Measurements from ENCODE around the gene MEIOSIN.

The MEIOSIN gene

DNA sequence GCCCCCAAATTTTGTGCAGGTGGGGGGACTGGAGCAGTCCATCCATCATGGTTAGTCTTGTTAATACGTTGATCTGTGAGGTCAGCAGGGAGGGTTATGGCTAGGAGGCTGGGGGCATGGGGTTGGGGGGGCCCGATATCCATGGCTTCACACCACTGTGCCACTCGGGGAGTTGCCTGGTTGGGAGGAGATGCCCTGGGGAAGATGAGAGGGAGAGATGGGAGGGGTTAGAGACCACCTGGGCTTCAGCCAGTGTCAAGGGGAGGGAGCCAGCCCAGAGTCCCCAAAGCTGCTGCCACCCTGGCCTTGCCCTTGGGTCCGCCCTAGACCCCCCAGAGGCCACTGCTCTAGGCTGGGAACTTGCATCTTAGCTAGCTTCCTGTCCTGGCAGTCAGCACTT lies 50.9 kb downstream of the MEIOSIN start:
- Histone ChIP-seq H3K36me3 (ENCODE audit: control insufficient read depth in 1 of 2, insufficient read depth in 2 of 2, low read length in 2 of 2) (peaks cover 3 to 29% of the 10 kb centered on the region in 2 donors), H3K27me3 (ENCODE audit: low read depth, low read length) (no peaks in the 10 kb centered on the region), H3K9me3 (ENCODE audit: control insufficient read depth in 1 of 2, low read length in 2 of 2) (no peaks in the 10 kb centered on the region), H3K27ac (ENCODE audit: low read length) (peak overlapping the region; percentile 83), H3K4me3 (ENCODE audit: low read depth in 1 of 2, low read length in 2 of 2) (peak overlapping the region in 1 of 2 donors; percentile 81), H3K4me1 (ENCODE audit: control insufficient read depth in 1 of 2, insufficient read depth in 2 of 2, low read length in 2 of 2) (peaks cover 8 to 35% of the 10 kb centered on the region in 2 donors)

DNA sequence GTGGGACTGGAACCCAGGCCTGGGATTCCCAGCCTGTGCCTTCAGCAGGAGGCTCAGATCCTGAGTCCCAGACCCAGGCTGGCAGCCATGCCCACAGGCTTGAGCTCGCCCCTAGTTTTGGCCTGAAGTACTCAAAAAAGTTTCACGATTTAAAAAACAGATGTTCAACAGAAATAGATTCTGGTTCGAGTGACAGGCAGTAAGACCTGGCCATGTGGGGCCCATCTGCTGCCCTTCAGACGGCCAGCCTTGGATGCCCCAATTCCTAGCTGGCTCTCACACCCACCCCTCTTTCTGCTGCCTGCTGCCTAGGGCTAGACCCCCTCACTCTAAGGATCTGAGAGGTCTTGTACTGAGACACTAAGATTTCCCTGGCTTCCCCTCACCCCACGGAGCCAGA lies 51.9 kb downstream of the MEIOSIN start:
- Histone ChIP-seq H3K27ac (ENCODE audit: low read length) (peak overlapping the region; percentile 69), H3K4me1 (ENCODE audit: control insufficient read depth in 1 of 2, insufficient read depth in 2 of 2, low read length in 2 of 2) (peaks cover 3 to 28% of the 10 kb centered on the region in 2 donors), H3K36me3 (ENCODE audit: control insufficient read depth in 1 of 2, insufficient read depth in 2 of 2, low read length in 2 of 2) (peaks cover 8 to 34% of the 10 kb centered on the region in 2 donors), H3K27me3 (ENCODE audit: low read depth, low read length) (no peaks in the 10 kb centered on the region), H3K9me3 (ENCODE audit: control insufficient read depth in 1 of 2, low read length in 2 of 2) (no peaks in the 10 kb centered on the region), H3K4me3 (ENCODE audit: low read depth in 1 of 2, low read length in 2 of 2) (no peak overlapping the region)

DNA sequence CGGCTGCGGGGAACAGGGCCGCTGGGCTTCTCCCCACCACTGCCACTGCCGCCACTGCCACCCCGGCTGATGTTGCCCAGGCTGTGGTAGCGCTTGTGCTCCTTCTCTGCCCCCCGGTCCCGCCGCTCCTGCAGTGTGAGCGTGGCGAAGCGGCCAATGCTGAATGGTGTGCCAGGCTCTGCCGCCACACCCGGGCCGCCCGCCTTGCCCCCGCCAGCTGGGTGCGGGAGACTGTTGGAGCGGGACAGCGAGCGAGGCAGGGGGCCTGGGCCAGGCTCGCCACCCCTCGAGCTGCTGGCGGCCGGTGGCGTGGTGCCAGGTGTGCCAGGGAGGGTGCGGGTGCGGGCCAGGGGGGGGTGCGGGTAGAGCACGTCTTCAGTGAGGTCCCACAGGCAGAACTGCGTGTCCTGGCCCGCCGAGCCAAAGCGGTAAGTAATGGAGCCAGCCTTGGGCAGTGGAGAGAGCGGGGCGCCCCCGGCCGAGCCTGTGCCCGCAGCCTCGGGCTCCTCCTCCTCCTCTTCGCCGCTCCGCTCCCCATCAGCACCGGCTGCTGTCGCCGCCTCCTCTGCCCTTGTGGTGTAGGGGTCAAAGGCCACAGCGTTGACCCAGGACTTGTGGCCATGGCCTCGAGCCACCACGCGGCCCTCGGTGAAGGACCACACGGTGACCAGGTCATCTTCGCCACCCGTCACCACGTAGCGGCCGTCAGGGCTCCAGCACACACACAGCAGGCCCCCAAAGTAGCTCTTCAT lies 52.7 kb downstream of the MEIOSIN start:
- no peaks in the 10 kb centered on the region for H3K9me3 ChIP-seq (ENCODE audit: control insufficient read depth in 1 of 2, low read length in 2 of 2)
- no peaks in the 10 kb centered on the region for H3K27me3 ChIP-seq (ENCODE audit: low read depth, low read length)
- H3K27ac ChIP-seq (ENCODE audit: low read length) = no peak overlapping the region
- H3K4me1 ChIP-seq (ENCODE audit: control insufficient read depth in 1 of 2, insufficient read depth in 2 of 2, low read length in 2 of 2) = peaks cover 0 to 24% of the 10 kb centered on the region in 2 donors
- no peak overlapping the region for H3K4me3 ChIP-seq (ENCODE audit: low read depth in 1 of 2, low read length in 2 of 2)
- H3K36me3 ChIP-seq (ENCODE audit: control insufficient read depth in 1 of 2, insufficient read depth in 2 of 2, low read length in 2 of 2) = peaks cover 8 to 38% of the 10 kb centered on the region in 2 donors

- peaks cover 0 to 24% of the 10 kb centered on the region in 2 donors for H3K4me1 ChIP-seq (ENCODE audit: control insufficient read depth in 1 of 2, insufficient read depth in 2 of 2, low read length in 2 of 2)
- no peak overlapping the region for H3K27ac ChIP-seq (ENCODE audit: low read length)
- H3K27me3 ChIP-seq (ENCODE audit: low read depth, low read length) = no peaks in the 10 kb centered on the region
- H3K36me3 ChIP-seq (ENCODE audit: control insufficient read depth in 1 of 2, insufficient read depth in 2 of 2, low read length in 2 of 2) = peaks cover 8 to 38% of the 10 kb centered on the region in 2 donors
- H3K9me3 ChIP-seq (ENCODE audit: control insufficient read depth in 1 of 2, low read length in 2 of 2) = no peaks in the 10 kb centered on the region
- H3K4me3 ChIP-seq (ENCODE audit: low read depth in 1 of 2, low read length in 2 of 2) = no peak overlapping the region
These were observed 53.3 kb downstream of the MEIOSIN start for GRCh38 chr19:45786533-45786894.

DNA sequence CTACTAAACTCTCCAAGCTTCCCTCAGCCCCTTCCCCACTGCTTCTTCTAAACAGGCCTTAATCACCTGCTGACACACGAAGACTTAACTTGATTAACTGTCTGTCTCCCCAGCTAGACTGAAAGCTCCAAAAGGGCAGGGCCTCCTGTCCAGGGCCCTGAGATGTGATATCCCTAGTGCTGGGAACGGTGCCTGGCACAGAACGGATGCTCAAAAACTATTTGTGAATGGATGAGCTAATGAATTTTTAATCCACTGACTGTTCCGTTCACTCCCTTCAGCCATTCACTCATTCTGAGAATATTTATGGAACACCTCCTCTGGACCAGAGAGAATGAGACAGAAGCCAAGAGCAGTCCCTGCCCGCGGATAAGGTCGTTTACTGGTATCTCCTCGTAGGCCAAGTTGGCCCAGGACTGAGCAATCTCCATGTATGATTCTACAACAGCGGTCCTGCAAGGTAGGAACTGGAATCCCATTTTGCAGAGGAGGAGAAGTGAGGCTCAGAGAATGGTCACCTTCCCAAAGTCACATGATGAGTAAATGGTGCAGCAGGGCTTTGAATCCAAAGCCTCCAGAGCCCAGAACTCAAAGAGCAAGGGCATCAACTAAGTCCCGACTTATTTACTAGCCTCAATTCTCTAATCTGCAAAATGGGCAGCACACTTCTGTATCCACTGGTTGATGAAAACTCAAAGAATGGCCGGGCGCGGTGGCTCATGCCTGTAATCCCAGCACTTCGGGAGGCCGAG lies 56.0 kb downstream of the MEIOSIN start:
- Histone ChIP-seq H3K36me3 (ENCODE audit: control insufficient read depth in 1 of 2, insufficient read depth in 2 of 2, low read length in 2 of 2) (peaks cover 8 to 38% of the 10 kb centered on the region in 2 donors), H3K4me1 (ENCODE audit: control insufficient read depth in 1 of 2, insufficient read depth in 2 of 2, low read length in 2 of 2) (peaks cover 0 to 23% of the 10 kb centered on the region in 2 donors), H3K9me3 (ENCODE audit: control insufficient read depth in 1 of 2, low read length in 2 of 2) (no peaks in the 10 kb centered on the region), H3K27ac (ENCODE audit: low read length) (no peak overlapping the region), H3K27me3 (ENCODE audit: low read depth, low read length) (no peaks in the 10 kb centered on the region), H3K4me3 (ENCODE audit: low read depth in 1 of 2, low read length in 2 of 2) (no peak overlapping the region)

DNA sequence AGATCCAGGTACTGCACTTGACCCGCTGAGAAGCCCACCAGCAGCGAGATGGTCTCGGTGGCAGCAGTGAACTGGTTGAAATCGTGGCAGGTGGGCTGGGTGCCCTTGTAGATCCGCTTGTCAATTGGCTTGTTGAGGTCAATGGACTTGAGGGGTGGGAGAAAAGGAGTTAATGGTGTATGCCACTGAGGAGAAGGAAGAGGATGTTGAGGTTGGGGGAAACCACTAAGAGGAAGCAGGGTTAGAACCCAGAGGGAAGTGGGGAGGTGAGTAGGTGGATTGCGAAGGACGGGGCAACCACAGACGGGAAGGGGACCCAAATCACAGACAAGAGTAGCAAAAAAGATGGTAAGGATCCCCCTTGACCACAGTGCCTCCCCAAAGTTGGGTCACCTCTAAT lies 57.7 kb downstream of the MEIOSIN start:
- no peaks in the 10 kb centered on the region for H3K27me3 ChIP-seq (ENCODE audit: low read depth, low read length)
- no peaks in the 10 kb centered on the region for H3K9me3 ChIP-seq (ENCODE audit: control insufficient read depth in 1 of 2, low read length in 2 of 2)
- peaks cover 0 to 23% of the 10 kb centered on the region in 2 donors for H3K4me1 ChIP-seq (ENCODE audit: control insufficient read depth in 1 of 2, insufficient read depth in 2 of 2, low read length in 2 of 2)
- peak overlapping the region in 1 of 2 donors; percentile 87 for H3K4me3 ChIP-seq (ENCODE audit: low read depth in 1 of 2, low read length in 2 of 2)
- peaks cover 8 to 34% of the 10 kb centered on the region in 2 donors for H3K36me3 ChIP-seq (ENCODE audit: control insufficient read depth in 1 of 2, insufficient read depth in 2 of 2, low read length in 2 of 2)
- no peak overlapping the region for H3K27ac ChIP-seq (ENCODE audit: low read length)

GRCh38 chr19:45791744-45792469 lies 58.7 kb downstream of the MEIOSIN start:
- H3K27me3 ChIP-seq (ENCODE audit: low read depth, low read length) = no peaks in the 10 kb centered on the region
- no peaks in the 10 kb centered on the region for H3K9me3 ChIP-seq (ENCODE audit: control insufficient read depth in 1 of 2, low read length in 2 of 2)
- peaks cover 8 to 25% of the 10 kb centered on the region in 2 donors for H3K36me3 ChIP-seq (ENCODE audit: control insufficient read depth in 1 of 2, insufficient read depth in 2 of 2, low read length in 2 of 2)
- peaks cover 0 to 23% of the 10 kb centered on the region in 2 donors for H3K4me1 ChIP-seq (ENCODE audit: control insufficient read depth in 1 of 2, insufficient read depth in 2 of 2, low read length in 2 of 2)
- H3K4me3 ChIP-seq (ENCODE audit: low read depth in 1 of 2, low read length in 2 of 2) = peak overlapping the region; percentile 75 to 87
- H3K27ac ChIP-seq (ENCODE audit: low read length) = peak overlapping the region; percentile 43

GRCh38 chr19:45792470-45793177 lies 59.4 kb downstream of the MEIOSIN start, which contains the start of gene DMWD:
Gene DMWD (minus strand): TSS chr19:45792845. CDS start chr19:45792756, 89 bp downstream.
- Histone ChIP-seq H3K4me3 (ENCODE audit: low read depth in 1 of 2, low read length in 2 of 2) (peak within 1 kb of the TSS; percentile 75 to 87), H3K4me1 (ENCODE audit: control insufficient read depth in 1 of 2, insufficient read depth in 2 of 2, low read length in 2 of 2) (peaks cover 0 to 23% of the 10 kb centered on the region in 2 donors), H3K9me3 (ENCODE audit: control insufficient read depth in 1 of 2, low read length in 2 of 2) (no peaks in the 10 kb centered on the region), H3K36me3 (ENCODE audit: control insufficient read depth in 1 of 2, insufficient read depth in 2 of 2, low read length in 2 of 2) (peaks cover 8 to 19% of the 10 kb centered on the region in 2 donors), H3K27ac (ENCODE audit: low read length) (peak within 1 kb of the TSS; percentile 43), H3K27me3 (ENCODE audit: low read depth, low read length) (no peaks in the 10 kb centered on the region)

GRCh38 chr19:45793178-45793564 lies 59.9 kb downstream of the MEIOSIN start:
- Histone ChIP-seq H3K9me3 (ENCODE audit: control insufficient read depth in 1 of 2, low read length in 2 of 2) (no peaks in the 10 kb centered on the region), H3K36me3 (ENCODE audit: control insufficient read depth in 1 of 2, insufficient read depth in 2 of 2, low read length in 2 of 2) (peaks cover 8 to 18% of the 10 kb centered on the region in 2 donors), H3K27ac (ENCODE audit: low read length) (no peak overlapping the region), H3K27me3 (ENCODE audit: low read depth, low read length) (no peaks in the 10 kb centered on the region), H3K4me3 (ENCODE audit: low read depth in 1 of 2, low read length in 2 of 2) (peak overlapping the region in 1 of 2 donors; percentile 12), H3K4me1 (ENCODE audit: control insufficient read depth in 1 of 2, insufficient read depth in 2 of 2, low read length in 2 of 2) (peaks cover 0 to 23% of the 10 kb centered on the region in 2 donors)

- no peaks in the 10 kb centered on the region for H3K27me3 ChIP-seq (ENCODE audit: low read depth, low read length)
These were observed 60.6 kb downstream of the MEIOSIN start for GRCh38 chr19:45793876-45794275.

More at GRCh38 chr19:45793876-45794275, 60.6 kb downstream of the MEIOSIN start:
- H3K9me3 ChIP-seq (ENCODE audit: control insufficient read depth in 1 of 2, low read length in 2 of 2) = no peaks in the 10 kb centered on the region
- no peak overlapping the region for H3K27ac ChIP-seq (ENCODE audit: low read length)
- peaks cover 0 to 25% of the 10 kb centered on the region in 2 donors for H3K4me1 ChIP-seq (ENCODE audit: control insufficient read depth in 1 of 2, insufficient read depth in 2 of 2, low read length in 2 of 2)
- no peak overlapping the region for H3K4me3 ChIP-seq (ENCODE audit: low read depth in 1 of 2, low read length in 2 of 2)
- peaks cover 7 to 11% of the 10 kb centered on the region in 2 donors for H3K36me3 ChIP-seq (ENCODE audit: control insufficient read depth in 1 of 2, insufficient read depth in 2 of 2, low read length in 2 of 2)
